GM20000 (cell line): ENCODE results near the gene CENPU.

Experiments used
- DNase-seq: peaks from one replicate; pipeline ENCODE4 v3.0.0; 2012; ENCODE audit warnings: low spot score
- CTCF ChIP-seq: IDR thresholded peaks from 2 replicates; pipeline ENCODE4 v1.5.1; 2012; ENCODE audit warnings: mild to moderate bottlenecking, control low read depth; ENCODE audit errors: extremely low read depth, missing control alignments

CENPU gene

GRCh38 chr4:184675018-184675417 is 58.9 kb downstream of the CENPU start:
- no peak for TF ChIP-seq CTCF
- DNase-seq, result no peak

GRCh38 chr4:184674011-184674410 is 59.9 kb downstream of the CENPU start:
- DNase-seq, result no peak
- TF ChIP-seq CTCF, result no peak

- TF ChIP-seq CTCF, result no peak
- no peak for DNase-seq
These were observed 61.2 kb downstream of the CENPU start for GRCh38 chr4:184672741-184673140.

- no peak for DNase-seq
- no peak for TF ChIP-seq CTCF
These were observed 62.8 kb downstream of the CENPU start for GRCh38 chr4:184671101-184671500.

GRCh38 chr4:184669251-184669650 is 64.6 kb downstream of the CENPU start:
- no peak for DNase-seq
- TF ChIP-seq CTCF, result no peak

GRCh38 chr4:184668511-184669114 is 65.3 kb downstream of the CENPU start:
- no peak for TF ChIP-seq CTCF
- no peak for DNase-seq

- no peak for DNase-seq
- no peak for TF ChIP-seq CTCF
These were observed 65.8 kb downstream of the CENPU start for GRCh38 chr4:184668096-184668495.
